K562 (cell line): ENCODE results near the gene PALLD. TPM values are rescaled to one million over a fixed set of nuclear protein-coding genes. Genes with fewer than 3 reads are reported as not detected.
A peak's percentile ranks its signal among the peaks of the same experiment; 100 is the strongest.

Source experiments
- ATAC-seq: fragments of 200-7000 bp; cut with Tn5 transposase; 3 replicates; pipeline ENCODE4 v1.9.1; 2020; ENCODE audit warnings: moderate library complexity
- BruUV-seq: library from RNA; stranded (reverse); fragments of 400-500 nt; replicated peaks from 2 replicates; lab custom pipeline; 2021; lab: Mats Ljungman, UMichigan
- CTCF ChIA-PET: fragments of 300-600 bp; formaldehyde crosslinking; extraction: SDS; loops from one replicate; lab custom pipeline; 2021; ENCODE audit warnings: low intra/inter-chr PET ratio; lab: Yijun Ruan, JAX
- POLR2A ChIA-PET: fragments of 300-600, 350-650 bp; sonication (Branson Sonifier 250); formaldehyde crosslinking; extraction: SDS; loops from one replicate; lab custom pipeline; 2021; ENCODE audit warnings: antibody characterized with exemption, inconsistent platforms; lab: Yijun Ruan, JAX
- DNase-seq, 4 experiments: peaks; one replicate each; pipeline versions ENCODE4 v3.0.0 to v3.0.0-alpha.2; 2011 to 2018; ENCODE audit warnings: low spot score in 3 of 4, mixed read lengths in 3 of 4; ENCODE audit errors: extremely low read depth in 1 of 4
- FAIRE-seq: peaks from 2 replicates; lab custom pipeline; 2011; peaks lifted over from hg19 to GRCh38; lab: Jason Lieb, UNC
- H2AFZ ChIP-seq: 2 replicates; pipeline ENCODE4 v1.6.0; 2011; ENCODE audit warnings: low read depth, low read length, control low read depth, inconsistent platforms
- H3K27ac ChIP-seq: fragments of 200-600 bp; 3 replicates; pipeline ENCODE4 v1.8.0; 2011; ENCODE audit warnings: low read depth, mild to moderate bottlenecking, control low read depth, inconsistent platforms, low read length, moderate library complexity, mixed read lengths; ENCODE audit errors: extremely low read depth
- H3K27me3 ChIP-seq, 2 experiments: fragments of 300-600 bp in 1 of 2; 2 replicates in 1 of 2; 3 replicates in 1 of 2; pipeline versions ENCODE4 v1.6.0 to v1.8.0; 2011; ENCODE audit warnings: inconsistent platforms in 2 of 2, low read length in 2 of 2, mild to moderate bottlenecking in 1 of 2, mixed read lengths in 1 of 2, moderate library complexity in 1 of 2; ENCODE audit not compliant: control insufficient read depth in 2 of 2, insufficient read depth in 2 of 2
- H3K36me3 ChIP-seq: fragments of 300-600 bp; 3 replicates; pipeline ENCODE4 v1.8.0; 2011; ENCODE audit warnings: mild to moderate bottlenecking, low read length, inconsistent platforms; ENCODE audit not compliant: control insufficient read depth, insufficient read depth
- H3K4me1 ChIP-seq, 2 experiments: fragments of 200-600 bp in 1 of 2; replicated peaks in 1 of 2; 2 replicates in 1 of 2; 3 replicates in 1 of 2; pipeline versions ENCODE4 v1.5.1 to v1.8.0; 2011; ENCODE audit warnings: inconsistent platforms in 2 of 2, low read length in 2 of 2, mild to moderate bottlenecking in 1 of 2, mixed read lengths in 1 of 2, moderate library complexity in 1 of 2; ENCODE audit not compliant: control insufficient read depth in 2 of 2, insufficient read depth in 2 of 2
- H3K4me2 ChIP-seq: 2 replicates; pipeline ENCODE4 v1.6.1; 2011; ENCODE audit warnings: low read length, control low read depth, inconsistent platforms, mixed read lengths; ENCODE audit not compliant: insufficient read depth
- H3K4me3 ChIP-seq: fragments of 200-600 bp; sonication (generic), shearing (Covaris generic); 2 replicates; pipeline ENCODE4 v1.5.1; 2016; ENCODE audit warnings: control low read depth, inconsistent platforms
- H3K79me2 ChIP-seq: fragments of 200-600 bp; 3 replicates; pipeline ENCODE4 v1.8.0; 2011; ENCODE audit warnings: low read length, inconsistent platforms; ENCODE audit not compliant: control insufficient read depth, insufficient read depth
- H3K9ac ChIP-seq, 2 experiments: 2 replicates each; pipeline versions ENCODE4 v1.6.0 to v1.6.1; 2011; ENCODE audit warnings: low read depth in 2 of 2, low read length in 2 of 2, control low read depth in 1 of 2, inconsistent platforms in 1 of 2, mild to moderate bottlenecking in 1 of 2, mixed read lengths in 1 of 2; ENCODE audit not compliant: insufficient read depth in 1 of 2
- H3K9me1 ChIP-seq: one replicate; pipeline ENCODE4 v1.6.0; 2011; ENCODE audit warnings: inconsistent platforms, mild to moderate bottlenecking, low read length, moderate library complexity; ENCODE audit not compliant: control insufficient read depth, insufficient read depth
- H3K9me3 ChIP-seq: replicated peaks from 2 replicates; pipeline ENCODE4 v1.5.1; 2011; ENCODE audit warnings: low read depth, low read length, inconsistent platforms; ENCODE audit not compliant: control insufficient read depth, insufficient read depth
- H4K20me1 ChIP-seq: replicated peaks from 2 replicates; pipeline ENCODE4 v1.6.1; 2011; ENCODE audit warnings: low read length, inconsistent platforms, mixed read lengths; ENCODE audit not compliant: control insufficient read depth, insufficient read depth
- EHMT2 ChIP-seq: fragments of 450-650 bp; IDR thresholded peaks from 2 replicates; pipeline ENCODE4 v1.6.1; 2018; ENCODE audit warnings: antibody characterized with exemption
- KLF13 ChIP-seq: fragments of 450-650 bp; IDR thresholded peaks from 2 replicates; pipeline ENCODE4 v1.6.1; 2016; ENCODE audit warnings: missing genetic modification characterization, low read depth, mild to moderate bottlenecking, missing compliant biosample characterization, moderate library complexity, borderline replicate concordance
- MAFG ChIP-seq: fragments of 450-650 bp; conservative IDR thresholded peaks from 2 replicates; pipeline ENCODE4 v1.6.1; 2016; ENCODE audit warnings: missing genetic modification characterization, missing compliant biosample characterization
- NCOR1 ChIP-seq: fragments of 450-650 bp; IDR thresholded peaks from 2 replicates; pipeline ENCODE4 v1.6.1; 2016; ENCODE audit warnings: mild to moderate bottlenecking, moderate library complexity
- RBM22 ChIP-seq: fragments of 200-400 bp; formaldehyde crosslinking; IDR thresholded peaks from 2 replicates; pipeline ENCODE4 v1.6.1; 2018; ENCODE audit warnings: low read length, low read depth; ENCODE audit not compliant: poor library complexity, severe bottlenecking
- SNAPC5 ChIP-seq: fragments of 250-450 bp; sonication (Bioruptor Pico); IDR thresholded peaks from 2 replicates; pipeline ENCODE4 v1.8.0; 2021; ENCODE audit warnings: moderate library complexity, mild to moderate bottlenecking, inconsistent platforms
- XRCC4 ChIP-seq: IDR thresholded peaks from one replicate; pipeline ENCODE4 v1.6.1; 2011; ENCODE audit not compliant: insufficient read depth, insufficient read length; ENCODE audit errors: extremely low read depth
- ZFP91 ChIP-seq: sonication (generic); formaldehyde crosslinking; IDR thresholded peaks from 2 replicates; pipeline ENCODE4 v1.8.0; 2022; ENCODE audit warnings: mild to moderate bottlenecking, missing genetic modification reagents
- ZNF316 ChIP-seq: fragments of 450-650 bp; IDR thresholded peaks from 2 replicates; pipeline ENCODE4 v1.6.1; 2016
- ZNF449 ChIP-seq: fragments of 250-450 bp; sonication (Bioruptor Pico); IDR thresholded peaks from 2 replicates; pipeline ENCODE4 v1.8.0; 2022; ENCODE audit warnings: moderate library complexity, mild to moderate bottlenecking, inconsistent platforms
- ZNF668 ChIP-seq: fragments of 250-450 bp; sonication (Bioruptor Pico); IDR thresholded peaks from 2 replicates; pipeline ENCODE4 v1.8.0; 2022; ENCODE audit warnings: mild to moderate bottlenecking, inconsistent platforms
- ZZZ3 ChIP-seq: fragments of 450-650 bp; IDR thresholded peaks from 2 replicates; pipeline ENCODE4 v1.6.1; 2016; ENCODE audit warnings: antibody characterized with exemption, mild to moderate bottlenecking, moderate library complexity
- WGBS: fragments of 100-300 bp; shearing (Covaris generic); methylation state at CpG from one replicate; pipeline ENCODE4 v1.1.6; 2016; ENCODE audit warnings: low coverage, mixed read lengths; ENCODE audit not compliant: insufficient coverage; ENCODE audit errors: missing lambda C conversion rate; 5-methylcytosine and 5-hydroxymethylcytosine counted together
- in situ Hi-C: fragments of 300-500 bp; cut with MboI; formaldehyde crosslinking; loops from 4 replicates; pipeline ENCODE4 v1.15.0; 2018; ENCODE audit warnings: inconsistent platforms, mixed read lengths
- intact Hi-C: fragments of 100-400 bp; cut with micrococcal nuclease; formaldehyde crosslinking; loops from 2 replicates; pipeline ENCODE4 v1.14.2; 2022
- polyA plus RNA-seq, 8 experiments: library from polyadenylated mRNA; depleted of rRNA in 4 of 8; stranded (reverse) in 5 of 8; unstranded in 3 of 8; fragments of >200 nt; fragmentation: Nextera tagmentation in 2 of 8; fragmentation: Illumina TruSeq in 1 of 8; extraction: Ambion mirVana in 2 of 8; extraction: Trizol in 1 of 8; gene quantifications; 2 replicates each; pipeline versions ENCODE4 v1.2.1 to v1.2.3, GENCODE V29; 2011 to 2014; ENCODE audit warnings: inconsistent platforms in 1 of 8, missing spikeins in 1 of 8
- total RNA-seq, 7 experiments: library from RNA; depleted of rRNA in 6 of 7; stranded (reverse); fragments of >200 nt in 6 of 7; fragmentation: Illumina TruSeq in 2 of 7; extraction: Trizol in 2 of 7; gene quantifications; 2 replicates each; pipeline versions ENCODE4 v1.2.1 to v1.2.3, GENCODE V29; 2011 to 2021; ENCODE audit warnings: low replicate concordance in 1 of 7

PALLD gene
- total and polyA plus RNA-seq, 9 of the 15 experiments (the other 6 are each of a cell fraction or from before 2014, with no cell fraction given), result 0.01 to 0.35 (median 0.06) TPM; not detected in 3

- no peak for DNase-seq
- TF ChIP-seq SNAPC5 (CRISPR knock-in tag) (no peak), EHMT2 (no peak)
- ChIA-PET POLR2A (no interaction called here), CTCF (no interaction called here)
- Histone ChIP-seq H3K4me3 (no peak overlapping the region), H2AFZ (no peak overlapping the region), H3K9me3 (no peaks in the 10 kb centered on the region), H3K9me1 (no peaks in the 10 kb centered on the region), H3K27ac (no peak overlapping the region), H3K9ac (no peak overlapping the region), H3K36me3 (no peaks in the 10 kb centered on the region), H3K4me1 (no peaks in the 10 kb centered on the region), H3K79me2 (no peaks in the 10 kb centered on the region), H4K20me1 (no peaks in the 10 kb centered on the region), H3K4me2 (no peak overlapping the region), H3K27me3 (peaks cover 3 to 5% of the 10 kb centered on the region in 2 experiments; a peak in 3 of 5 replicates)
- no peak for ATAC-seq
- no TSS peak for BruUV-seq
- intact Hi-C loops, result no loop called here
- in situ Hi-C loops, result no loop called here
- FAIRE-seq, result no peak
- 0% methylated on average over 2 of the region's 2 CpGs for WGBS
These were observed 169.7 kb downstream of the PALLD start for GRCh38 chr4:168666531-168666930.

- CTCF ChIA-PET, result no interaction called here
- H3K9ac ChIP-seq, result no peak overlapping the region
- peaks cover 3 to 5% of the 10 kb centered on the region in 2 experiments; a peak in 3 of 5 replicates for H3K27me3 ChIP-seq
- POLR2A ChIA-PET, result no interaction called here
- H3K4me3 ChIP-seq, result no peak overlapping the region
- no peak for FAIRE-seq
- H3K79me2 ChIP-seq, result no peaks in the 10 kb centered on the region
- H3K9me1 ChIP-seq, result no peaks in the 10 kb centered on the region
- WGBS, result 2% methylated on average over 3 of the region's 3 CpGs
- intact Hi-C loops, result no loop called here
- no peak for DNase-seq
- H3K9me3 ChIP-seq, result no peaks in the 10 kb centered on the region
- H2AFZ ChIP-seq, result no peak overlapping the region
- no peaks in the 10 kb centered on the region for H4K20me1 ChIP-seq
- TF ChIP-seq ZNF316 (peak; percentile 35; the same call in 1 of the 2 replicates), RBM22 (no peak), NCOR1 (no peak), KLF13 (no peak), MAFG (0 out of 2 replicates have a peak, but pooled peaks have one; percentile 8), ZNF668 (CRISPR knock-in tag) (no peak), ZNF449 (CRISPR knock-in tag) (no peak), ZFP91 (CRISPR knock-in tag) (no peak), ZZZ3 (no peak), XRCC4 (no peak)
- H3K4me1 ChIP-seq, result no peaks in the 10 kb centered on the region
- H3K36me3 ChIP-seq, result no peaks in the 10 kb centered on the region
- H3K4me2 ChIP-seq, result no peak overlapping the region
- H3K27ac ChIP-seq, result no peak overlapping the region
- no TSS peak for BruUV-seq
- ATAC-seq, result no peak
- in situ Hi-C loops, result no loop called here
These were observed 170.5 kb downstream of the PALLD start for GRCh38 chr4:168667376-168667775.
